Vagina (tissue), 2 donors: Measurements from ENCODE around the gene UBR2.

ENCODE experiments used
- POLR2A ChIP-seq, 2 donors: fragments of 450-650 bp; IDR thresholded peaks; one replicate each; pipeline ENCODE4 v1.6.1; 2017; ENCODE audit warnings: antibody characterized with exemption in 2 of 2, mild to moderate bottlenecking in 2 of 2, moderate library complexity in 2 of 2
- POLR2AphosphoS5 ChIP-seq, 2 donors: sonication (generic); formaldehyde crosslinking; IDR thresholded peaks; one replicate each; pipeline ENCODE4 v1.9.0; 2017; ENCODE audit warnings: antibody characterized with exemption in 2 of 2, mild to moderate bottlenecking in 2 of 2, low read depth in 1 of 2; ENCODE audit not compliant: insufficient read depth in 1 of 2
- TF ChIP-seq, protein P1 (sequence below), 3 experiments: fragments of 450-650 bp in 2 of 3; fragments of 200-600 bp in 1 of 3; sonication (generic) in 1 of 3; IDR thresholded peaks; one replicate each; pipeline ENCODE4 v1.5.1; 2017 to 2019; ENCODE audit warnings: antibody characterized with exemption in 3 of 3, mild to moderate bottlenecking in 2 of 3, moderate library complexity in 2 of 3

- TF ChIP-seq, protein P1, sequence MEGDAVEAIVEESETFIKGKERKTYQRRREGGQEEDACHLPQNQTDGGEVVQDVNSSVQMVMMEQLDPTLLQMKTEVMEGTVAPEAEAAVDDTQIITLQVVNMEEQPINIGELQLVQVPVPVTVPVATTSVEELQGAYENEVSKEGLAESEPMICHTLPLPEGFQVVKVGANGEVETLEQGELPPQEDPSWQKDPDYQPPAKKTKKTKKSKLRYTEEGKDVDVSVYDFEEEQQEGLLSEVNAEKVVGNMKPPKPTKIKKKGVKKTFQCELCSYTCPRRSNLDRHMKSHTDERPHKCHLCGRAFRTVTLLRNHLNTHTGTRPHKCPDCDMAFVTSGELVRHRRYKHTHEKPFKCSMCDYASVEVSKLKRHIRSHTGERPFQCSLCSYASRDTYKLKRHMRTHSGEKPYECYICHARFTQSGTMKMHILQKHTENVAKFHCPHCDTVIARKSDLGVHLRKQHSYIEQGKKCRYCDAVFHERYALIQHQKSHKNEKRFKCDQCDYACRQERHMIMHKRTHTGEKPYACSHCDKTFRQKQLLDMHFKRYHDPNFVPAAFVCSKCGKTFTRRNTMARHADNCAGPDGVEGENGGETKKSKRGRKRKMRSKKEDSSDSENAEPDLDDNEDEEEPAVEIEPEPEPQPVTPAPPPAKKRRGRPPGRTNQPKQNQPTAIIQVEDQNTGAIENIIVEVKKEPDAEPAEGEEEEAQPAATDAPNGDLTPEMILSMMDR (IDR thresholded peaks at IDR 0.05), result peak; percentile 80 to 96 (median 91)
- TF ChIP-seq POLR2AphosphoS5 (IDR thresholded peaks at IDR 0.05; ENCODE audit: insufficient read depth in 1 of 2, low read depth in 1 of 2) (peak in 1 of 2 donors; percentile 67), POLR2A (IDR thresholded peaks at IDR 0.05) (no peak)
Observed at GRCh38 chr6:42661540-42662153, 97.8 kb downstream of the UBR2 start.
